H7 (cell line): ENCODE measurements around the gene ANAPC16. TPM values are rescaled to one million over a fixed set of nuclear protein-coding genes. Genes with fewer than 3 reads are reported as not detected.
"Not testable (repeated sequence)": the region's sequence is repeated elsewhere in the genome, so short reads cannot be mapped to it uniquely, and the experiment has no call there.

Experiments used
- DNase-seq: peaks from one replicate; pipeline ENCODE4 v3.0.0; 2012
- H3K27me3 ChIP-seq: 2 replicates; pipeline ENCODE4 v1.6.0; 2011; ENCODE audit warnings: mild to moderate bottlenecking, low read length; ENCODE audit not compliant: control insufficient read depth, insufficient read depth
- H3K36me3 ChIP-seq: replicated peaks from 2 replicates; pipeline ENCODE4 v1.5.1; 2011; ENCODE audit warnings: low read length; ENCODE audit not compliant: control insufficient read depth, insufficient read depth
- H3K4me3 ChIP-seq: 2 replicates; pipeline ENCODE4 v1.5.1; 2011; ENCODE audit warnings: low read depth, mild to moderate bottlenecking, control low read depth, low read length, moderate library complexity; ENCODE audit not compliant: insufficient read depth
- total RNA-seq: library from RNA; depleted of rRNA; stranded (reverse); fragments of >200 nt; shearing (Covaris generic); gene quantifications from 2 replicates; pipeline ENCODE4 v1.2.3, GENCODE V29; 2014

ANAPC16 gene
- total RNA-seq, 1 experiment from 2014 or later = 56.6 TPM

- Histone ChIP-seq H3K36me3 (no peaks in the 10 kb centered on the region), H3K27me3 (no peaks in the 10 kb centered on the region), H3K4me3 (no peak overlapping the region)
- DNase-seq = no peak
Observed at GRCh38 chr10:72259491-72260238, 43.9 kb downstream of the ANAPC16 start.

GRCh38 chr10:72260239-72260975 lies 44.6 kb downstream of the ANAPC16 start:
- H3K36me3 ChIP-seq = no peaks in the 10 kb centered on the region
- DNase-seq = peak; percentile 99
- H3K27me3 ChIP-seq = no peaks in the 10 kb centered on the region
- peak overlapping the region; percentile 11; the same call in 1 of the 2 replicates for H3K4me3 ChIP-seq

GRCh38 chr10:72260976-72261783 lies 45.4 kb downstream of the ANAPC16 start:
- DNase-seq = peak; percentile 54

GRCh38 chr10:72261784-72262404 lies 46.1 kb downstream of the ANAPC16 start:
- no peak for DNase-seq
- no peaks in the 10 kb centered on the region for H3K36me3 ChIP-seq
- H3K4me3 ChIP-seq = no peak overlapping the region
- no peaks in the 10 kb centered on the region for H3K27me3 ChIP-seq

More at GRCh38 chr10:72260976-72261783, 45.4 kb downstream of the ANAPC16 start:
- Histone ChIP-seq H3K4me3 (peak overlapping the region; percentile 49), H3K27me3 (no peaks in the 10 kb centered on the region), H3K36me3 (no peaks in the 10 kb centered on the region)

GRCh38 chr10:72263613-72264241 lies 47.9 kb downstream of the ANAPC16 start:
- no peaks in the 10 kb centered on the region for H3K36me3 ChIP-seq
- H3K27me3 ChIP-seq = no peaks in the 10 kb centered on the region
- H3K4me3 ChIP-seq = no peak overlapping the region
- DNase-seq = no peak

GRCh38 chr10:72264536-72264935 lies 48.7 kb downstream of the ANAPC16 start:
- H3K36me3 ChIP-seq = no peaks in the 10 kb centered on the region
- H3K4me3 ChIP-seq = no peak overlapping the region
- DNase-seq = no peak
- H3K27me3 ChIP-seq = no peaks in the 10 kb centered on the region

DNA sequence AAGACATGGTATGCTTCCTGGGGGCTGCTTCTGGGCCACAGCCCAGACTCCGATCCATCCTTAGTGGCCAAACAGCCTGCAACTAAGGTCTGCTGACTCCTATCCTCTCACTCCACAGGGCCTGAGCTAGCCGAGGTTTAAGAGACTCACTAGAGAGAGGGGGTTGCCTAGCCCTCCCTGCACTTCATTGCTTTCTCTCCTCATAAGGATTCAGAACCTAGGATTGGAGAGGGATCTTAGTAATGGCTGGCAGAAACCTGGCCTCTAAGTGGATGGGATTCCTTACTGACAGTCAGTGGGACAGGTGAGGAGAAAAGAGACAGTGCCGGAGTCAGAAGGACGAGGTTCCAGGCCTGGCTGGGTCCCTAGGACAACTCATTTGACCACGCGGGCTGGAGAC lies 49.7 kb downstream of the ANAPC16 start:
- Histone ChIP-seq H3K4me3 (no peak overlapping the region), H3K27me3 (no peaks in the 10 kb centered on the region), H3K36me3 (no peaks in the 10 kb centered on the region)
- no peak for DNase-seq

- H3K36me3 ChIP-seq = no peaks in the 10 kb centered on the region
- DNase-seq = no peak
- H3K4me3 ChIP-seq = no peak overlapping the region
- no peaks in the 10 kb centered on the region for H3K27me3 ChIP-seq
Observed at GRCh38 chr10:72265990-72266865, 50.4 kb downstream of the ANAPC16 start.

DNA sequence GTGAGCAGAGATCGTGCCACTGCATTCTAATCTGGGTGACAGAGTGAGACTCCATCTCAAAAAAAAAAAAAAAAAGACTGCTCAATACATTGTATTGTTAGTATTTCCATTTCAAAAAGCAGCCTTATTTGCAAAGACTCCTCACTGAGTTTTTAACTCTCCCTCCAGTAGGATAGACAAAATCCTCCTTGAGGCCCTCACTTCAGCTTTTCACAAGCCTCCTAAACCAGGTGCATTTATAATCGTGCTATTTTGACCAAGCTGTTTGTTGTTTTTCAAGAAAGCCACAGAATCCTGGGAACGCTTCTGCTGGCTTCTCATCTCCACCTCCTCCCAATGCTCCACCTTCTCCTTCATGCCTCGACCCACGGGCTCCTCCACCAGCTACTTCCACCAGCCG lies 51.6 kb downstream of the ANAPC16 start:
- H3K36me3 ChIP-seq = no peaks in the 10 kb centered on the region
- no peaks in the 10 kb centered on the region for H3K27me3 ChIP-seq
- no peak overlapping the region for H3K4me3 ChIP-seq
- peak; percentile 49 for DNase-seq

GRCh38 chr10:72267819-72268399 lies 52.1 kb downstream of the ANAPC16 start:
- H3K27me3 ChIP-seq = no peaks in the 10 kb centered on the region
- DNase-seq = peak; percentile 46
- no peak overlapping the region for H3K4me3 ChIP-seq
- no peaks in the 10 kb centered on the region for H3K36me3 ChIP-seq

- not testable (repeated sequence) for DNase-seq, H3K4me3 ChIP-seq, H3K36me3 ChIP-seq, H3K27me3 ChIP-seq
Observed at GRCh38 chr10:72268475-72269200, 52.8 kb downstream of the ANAPC16 start.

GRCh38 chr10:72270607-72271281 lies 54.9 kb downstream of the ANAPC16 start:
- no peak for DNase-seq
- no peak overlapping the region for H3K4me3 ChIP-seq
- peaks cover 5% of the 10 kb centered on the region; the same call in 1 of the 2 replicates for H3K27me3 ChIP-seq
- peaks cover 6% of the 10 kb centered on the region for H3K36me3 ChIP-seq
